DND-41 (cell line): Measurements from ENCODE around the gene PAIP2.

ENCODE experiments used
- EZH2 ChIP-seq: IDR thresholded peaks from 3 replicates; pipeline ENCODE4 v1.6.1; 2012; ENCODE audit warnings: borderline replicate concordance, low read depth, mild to moderate bottlenecking, moderate library complexity, low read length, inconsistent platforms; ENCODE audit not compliant: severe bottlenecking
- TF ChIP-seq, protein P1 (sequence below): IDR thresholded peaks from 2 replicates; pipeline ENCODE4 v1.5.1; 2012; ENCODE audit warnings: borderline replicate concordance, low read length, moderate library complexity, mild to moderate bottlenecking; ENCODE audit not compliant: poor library complexity, severe bottlenecking; ENCODE audit errors: extremely low read depth

- TF ChIP-seq, protein P1, sequence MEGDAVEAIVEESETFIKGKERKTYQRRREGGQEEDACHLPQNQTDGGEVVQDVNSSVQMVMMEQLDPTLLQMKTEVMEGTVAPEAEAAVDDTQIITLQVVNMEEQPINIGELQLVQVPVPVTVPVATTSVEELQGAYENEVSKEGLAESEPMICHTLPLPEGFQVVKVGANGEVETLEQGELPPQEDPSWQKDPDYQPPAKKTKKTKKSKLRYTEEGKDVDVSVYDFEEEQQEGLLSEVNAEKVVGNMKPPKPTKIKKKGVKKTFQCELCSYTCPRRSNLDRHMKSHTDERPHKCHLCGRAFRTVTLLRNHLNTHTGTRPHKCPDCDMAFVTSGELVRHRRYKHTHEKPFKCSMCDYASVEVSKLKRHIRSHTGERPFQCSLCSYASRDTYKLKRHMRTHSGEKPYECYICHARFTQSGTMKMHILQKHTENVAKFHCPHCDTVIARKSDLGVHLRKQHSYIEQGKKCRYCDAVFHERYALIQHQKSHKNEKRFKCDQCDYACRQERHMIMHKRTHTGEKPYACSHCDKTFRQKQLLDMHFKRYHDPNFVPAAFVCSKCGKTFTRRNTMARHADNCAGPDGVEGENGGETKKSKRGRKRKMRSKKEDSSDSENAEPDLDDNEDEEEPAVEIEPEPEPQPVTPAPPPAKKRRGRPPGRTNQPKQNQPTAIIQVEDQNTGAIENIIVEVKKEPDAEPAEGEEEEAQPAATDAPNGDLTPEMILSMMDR = no peak
- no peak for TF ChIP-seq EZH2
Observed at GRCh38 chr5:139397921-139398320, 56.3 kb downstream of the PAIP2 start.
